NT2/D1 (cell line): Measurements from ENCODE around the gene SLC2A14.
"Not testable (repeated sequence)": the region's sequence is repeated elsewhere in the genome, so short reads cannot be mapped to it uniquely, and the experiment has no call there.

Experiments used
- YY1 ChIP-seq: IDR thresholded peaks from 2 replicates; pipeline ENCODE4 v1.6.1; 2011; ENCODE audit not compliant: insufficient read length, insufficient read depth
- ZNF274 ChIP-seq: IDR thresholded peaks from 2 replicates; pipeline ENCODE4 v1.6.1; 2011; ENCODE audit warnings: mild to moderate bottlenecking, low read depth, low read length

DNA sequence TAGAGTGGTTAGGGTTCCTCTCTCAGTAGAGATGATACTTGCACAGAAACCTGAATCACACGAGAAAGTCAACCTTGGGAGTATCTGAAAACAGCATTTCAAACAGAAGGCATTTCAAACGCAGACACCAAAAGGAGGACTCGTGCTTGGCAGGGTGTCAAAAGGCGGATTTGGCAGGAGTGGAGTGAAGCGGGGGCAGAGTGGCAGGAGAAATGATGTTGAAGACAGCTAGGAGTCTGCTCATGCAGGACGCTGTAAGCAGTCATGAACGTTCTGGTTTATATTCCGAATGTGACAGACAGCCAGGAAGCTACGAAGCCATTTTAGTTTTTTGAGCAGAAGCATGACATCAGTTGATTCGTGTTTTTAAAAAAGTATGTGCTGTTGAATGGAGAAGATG lies 33.5 kb downstream of the SLC2A14 start:
- TF ChIP-seq ZNF274, YY1: not testable (repeated sequence)
